SH-SY5Y (cell line): ENCODE results near the gene CFAP69.

Experiments used
- GATA2 ChIP-seq: IDR thresholded peaks from 2 replicates; pipeline ENCODE4 v1.6.1; 2011; ENCODE audit warnings: mild to moderate bottlenecking, low read depth, low read length
- GATA3 ChIP-seq: IDR thresholded peaks from 2 replicates; pipeline ENCODE4 v1.6.1; 2011; ENCODE audit warnings: low read depth, mild to moderate bottlenecking, low read length, moderate library complexity

- TF ChIP-seq GATA2 (no peak), GATA3 (no peak)
Observed at GRCh38 chr7:90238022-90238421, 7.0 kb upstream of the CFAP69 start.
